Panc1 (cell line): ENCODE measurements around the gene PRR35.

Experiments
- POLR2AphosphoS5 ChIP-seq: IDR thresholded peaks from 2 replicates; pipeline ENCODE4 v1.6.1; 2012; ENCODE audit warnings: mild to moderate bottlenecking, low read depth, low read length, moderate library complexity
- REST ChIP-seq, 2 experiments: IDR thresholded peaks; 2 replicates each; pipeline ENCODE4 v1.6.1; 2011 to 2012; ENCODE audit warnings: low read depth in 2 of 2, control low read depth in 1 of 2, low read length in 1 of 2, mild to moderate bottlenecking in 1 of 2, moderate library complexity in 1 of 2; ENCODE audit not compliant: insufficient read depth in 1 of 2
- SIN3A ChIP-seq: IDR thresholded peaks from 2 replicates; pipeline ENCODE4 v1.6.1; 2012; ENCODE audit warnings: low read depth, mild to moderate bottlenecking, low read length, moderate library complexity, borderline replicate concordance; ENCODE audit not compliant: insufficient read depth
- TCF7L2 ChIP-seq: IDR thresholded peaks from 2 replicates; pipeline ENCODE4 v1.6.1; 2011; ENCODE audit warnings: mild to moderate bottlenecking, low read depth, low read length, inconsistent platforms
- TF ChIP-seq, protein P1 (sequence below): fragments of 450-650 bp; IDR thresholded peaks from 2 replicates; pipeline ENCODE4 v1.5.1; 2017; ENCODE audit warnings: mild to moderate bottlenecking

- TF ChIP-seq POLR2AphosphoS5: no peak
- TF ChIP-seq, protein P1, sequence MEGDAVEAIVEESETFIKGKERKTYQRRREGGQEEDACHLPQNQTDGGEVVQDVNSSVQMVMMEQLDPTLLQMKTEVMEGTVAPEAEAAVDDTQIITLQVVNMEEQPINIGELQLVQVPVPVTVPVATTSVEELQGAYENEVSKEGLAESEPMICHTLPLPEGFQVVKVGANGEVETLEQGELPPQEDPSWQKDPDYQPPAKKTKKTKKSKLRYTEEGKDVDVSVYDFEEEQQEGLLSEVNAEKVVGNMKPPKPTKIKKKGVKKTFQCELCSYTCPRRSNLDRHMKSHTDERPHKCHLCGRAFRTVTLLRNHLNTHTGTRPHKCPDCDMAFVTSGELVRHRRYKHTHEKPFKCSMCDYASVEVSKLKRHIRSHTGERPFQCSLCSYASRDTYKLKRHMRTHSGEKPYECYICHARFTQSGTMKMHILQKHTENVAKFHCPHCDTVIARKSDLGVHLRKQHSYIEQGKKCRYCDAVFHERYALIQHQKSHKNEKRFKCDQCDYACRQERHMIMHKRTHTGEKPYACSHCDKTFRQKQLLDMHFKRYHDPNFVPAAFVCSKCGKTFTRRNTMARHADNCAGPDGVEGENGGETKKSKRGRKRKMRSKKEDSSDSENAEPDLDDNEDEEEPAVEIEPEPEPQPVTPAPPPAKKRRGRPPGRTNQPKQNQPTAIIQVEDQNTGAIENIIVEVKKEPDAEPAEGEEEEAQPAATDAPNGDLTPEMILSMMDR: no peak
- no peak for TF ChIP-seq REST (IDR thresholded peaks at IDR 0.05; ENCODE audit: insufficient read depth in 1 of 2, low read depth in 2 of 2, low read length in 1 of 2)
- no peak for TF ChIP-seq TCF7L2
- no peak for TF ChIP-seq SIN3A
Measured at GRCh38 chr16:593406-593805, 33.2 kb downstream of the PRR35 start.
